Prostate gland (tissue), 2 donors: ENCODE measurements around the gene SKAP1. TPM values are rescaled to one million over a fixed set of nuclear protein-coding genes. Genes with fewer than 3 reads are reported as not detected.

ENCODE experiments used
- DNase-seq: peaks from one replicate; pipeline ENCODE4 v3.0.0-alpha.2; 2019; ENCODE audit warnings: low spot score
- H3K27ac ChIP-seq, 2 donors: fragments of 200-600 bp; sonication (generic); 2 replicates each; pipeline ENCODE4 v1.5.1; 2017 to 2019
- H3K27me3 ChIP-seq: fragments of 200-600 bp; sonication (generic); replicated peaks from 2 replicates; pipeline ENCODE4 v1.5.1; 2019; ENCODE audit not compliant: insufficient read depth
- H3K36me3 ChIP-seq, 2 donors: fragments of 200-600 bp; sonication (generic); 1 replicate in 1 of 2; 2 replicates in 1 of 2; pipeline versions ENCODE4 v1.5.1 to v1.8.1; 2017 to 2019
- H3K4me1 ChIP-seq: fragments of 200-600 bp; sonication (generic); replicated peaks from 2 replicates; pipeline ENCODE4 v1.5.1; 2019
- H3K4me3 ChIP-seq, 2 donors: fragments of 200-600 bp; sonication (generic); 2 replicates each; pipeline ENCODE4 v1.5.1; 2017 to 2019
- H3K9me3 ChIP-seq: fragments of 200-600 bp; sonication (generic); 2 replicates; pipeline ENCODE4 v1.5.1; 2017
- CTCF ChIP-seq, 4 experiments: fragments of 200-600 bp in 2 of 4; fragments of 450-650 bp in 2 of 4; sonication (generic) in 2 of 4; IDR thresholded peaks; 1 replicate in 3 of 4; 2 replicates in 1 of 4; pipeline ENCODE4 v1.5.1; 2016 to 2019; ENCODE audit warnings: antibody characterized with exemption in 4 of 4, mild to moderate bottlenecking in 2 of 4, moderate library complexity in 2 of 4
- POLR2A ChIP-seq: fragments of 450-650 bp; IDR thresholded peaks from one replicate; pipeline ENCODE4 v1.6.1; 2016; ENCODE audit warnings: antibody characterized with exemption, mild to moderate bottlenecking
- POLR2AphosphoS5 ChIP-seq: sonication (generic); formaldehyde crosslinking; IDR thresholded peaks from one replicate; pipeline ENCODE4 v1.6.1; 2017; ENCODE audit warnings: antibody characterized with exemption
- WGBS: methylation state at CpG from one replicate; pipeline ENCODE4 v1.1.5; 2018; 5-methylcytosine and 5-hydroxymethylcytosine counted together
- intact Hi-C: fragments of 100-400 bp; cut with DNase I; formaldehyde crosslinking; loops from one replicate; pipeline ENCODE4 v1.14.2; 2022
- total RNA-seq, 2 donors: library from RNA; depleted of rRNA; stranded (reverse); fragments of >200 nt; gene quantifications; one replicate each; pipeline ENCODE4 v1.1.0, GENCODE V29; 2016

The SKAP1 gene
- total RNA-seq, 2 donors from 2014 or later, result 1.1 to 1.4 TPM

GRCh38 chr17:48132385-48132784 is 297.6 kb downstream of the SKAP1 start:
- no peaks in the 10 kb centered on the region for H3K4me1 ChIP-seq
- TF ChIP-seq CTCF (IDR thresholded peaks at IDR 0.05), result no peak
- TF ChIP-seq POLR2A, result no peak
- TF ChIP-seq POLR2AphosphoS5, result no peak
- no peaks in the 10 kb centered on the region for H3K36me3 ChIP-seq
- no peak for DNase-seq
- no peaks in the 10 kb centered on the region for H3K27me3 ChIP-seq
- no peak overlapping the region for H3K4me3 ChIP-seq
- H3K9me3 ChIP-seq, result no peaks in the 10 kb centered on the region
- WGBS, result 72% methylated on average over 5 of the region's 5 CpGs
- no peak overlapping the region for H3K27ac ChIP-seq
- intact Hi-C loops, result loop anchor here (5.0 kb wide), 1 partner anchor 55 kb away; no protein-coding TSS in a partner anchor

- 37% methylated on average over 4 of the region's 4 CpGs for WGBS
- Histone ChIP-seq H3K27ac (no peak overlapping the region), H3K27me3 (no peaks in the 10 kb centered on the region), H3K9me3 (no peaks in the 10 kb centered on the region), H3K4me3 (no peak overlapping the region), H3K4me1 (no peaks in the 10 kb centered on the region), H3K36me3 (no peaks in the 10 kb centered on the region)
- TF ChIP-seq POLR2A, result no peak
- TF ChIP-seq POLR2AphosphoS5, result peak; percentile 55
- peak; percentile 38 to 87 (median 82) for TF ChIP-seq CTCF (IDR thresholded peaks at IDR 0.05)
- peak; percentile 72 for DNase-seq
- intact Hi-C loops, result loop anchor here (1.0 to 5.0 kb wide), 2 partner anchors 54 to 106 kb away; no protein-coding TSS in a partner anchor
These were observed 298.7 kb downstream of the SKAP1 start for GRCh38 chr17:48131216-48131824.

DNA sequence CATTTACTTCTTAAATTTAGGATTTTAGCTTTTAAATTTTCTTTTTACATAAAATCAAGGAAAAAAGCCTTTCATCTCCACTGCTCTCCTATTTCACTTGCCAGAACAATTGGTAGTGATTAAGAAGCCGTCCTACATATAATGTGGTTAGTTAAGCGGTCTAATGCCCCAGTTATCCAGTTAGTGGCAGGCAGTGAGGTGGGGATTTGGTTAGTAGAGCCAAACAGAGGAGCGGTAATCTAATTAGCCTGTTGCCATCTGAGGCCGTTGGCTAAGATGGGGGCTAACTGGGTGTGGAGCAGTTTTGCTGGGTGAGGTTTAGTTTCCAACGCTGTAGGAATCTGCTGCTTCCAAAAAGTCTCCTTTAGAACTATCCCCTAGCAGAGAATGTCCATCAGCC is 300.0 kb downstream of the SKAP1 start:
- DNase-seq, result no peak
- WGBS, result 60% methylated on average over 5 of the region's 5 CpGs

GRCh38 chr17:48128400-48128799 is 301.6 kb downstream of the SKAP1 start:
- Histone ChIP-seq H3K36me3 (no peaks in the 10 kb centered on the region), H3K27me3 (no peaks in the 10 kb centered on the region), H3K27ac (no peak overlapping the region), H3K4me1 (no peaks in the 10 kb centered on the region), H3K4me3 (no peak overlapping the region), H3K9me3 (no peaks in the 10 kb centered on the region)
- DNase-seq, result no peak
- intact Hi-C loops, result no loop called here
- WGBS, result 55% methylated on average over 5 of the region's 5 CpGs
- TF ChIP-seq POLR2AphosphoS5 (no peak), CTCF (IDR thresholded peaks at IDR 0.05) (no peak), POLR2A (no peak)

More for the DNA sequence above, 300.0 kb downstream of the SKAP1 start:
- intact Hi-C loops, result loop anchor here (5.0 kb wide), 1 partner anchor 53 kb away; no protein-coding TSS in a partner anchor
- Histone ChIP-seq H3K36me3 (no peaks in the 10 kb centered on the region), H3K4me3 (no peak overlapping the region), H3K4me1 (no peaks in the 10 kb centered on the region), H3K27ac (no peak overlapping the region), H3K9me3 (no peaks in the 10 kb centered on the region), H3K27me3 (no peaks in the 10 kb centered on the region)
- TF ChIP-seq POLR2AphosphoS5 (no peak), POLR2A (no peak), CTCF (IDR thresholded peaks at IDR 0.05) (no peak)

GRCh38 chr17:48127371-48128051 is 302.5 kb downstream of the SKAP1 start:
- intact Hi-C loops, result no loop called here
- no peak overlapping the region for H3K27ac ChIP-seq
- no peak overlapping the region for H3K4me3 ChIP-seq
- no peaks in the 10 kb centered on the region for H3K36me3 ChIP-seq
- no peaks in the 10 kb centered on the region for H3K27me3 ChIP-seq
- WGBS, result 57% methylated on average over 9 of the region's 9 CpGs
- no peaks in the 10 kb centered on the region for H3K9me3 ChIP-seq
- TF ChIP-seq CTCF (IDR thresholded peaks at IDR 0.05), result no peak
- no peak for TF ChIP-seq POLR2A
- TF ChIP-seq POLR2AphosphoS5, result no peak
- DNase-seq, result no peak
- no peaks in the 10 kb centered on the region for H3K4me1 ChIP-seq
